ENCODE measurements around the gene ACTRT2.

Gene ACTRT2

GRCh38 chr1:3021233-3021671 lies at the start of gene ACTRT2:
Gene ACTRT2 (plus strand): TSS chr1:3021467. CDS start chr1:3021687, 220 bp downstream.
- DNase-seq, result no peak

DNA sequence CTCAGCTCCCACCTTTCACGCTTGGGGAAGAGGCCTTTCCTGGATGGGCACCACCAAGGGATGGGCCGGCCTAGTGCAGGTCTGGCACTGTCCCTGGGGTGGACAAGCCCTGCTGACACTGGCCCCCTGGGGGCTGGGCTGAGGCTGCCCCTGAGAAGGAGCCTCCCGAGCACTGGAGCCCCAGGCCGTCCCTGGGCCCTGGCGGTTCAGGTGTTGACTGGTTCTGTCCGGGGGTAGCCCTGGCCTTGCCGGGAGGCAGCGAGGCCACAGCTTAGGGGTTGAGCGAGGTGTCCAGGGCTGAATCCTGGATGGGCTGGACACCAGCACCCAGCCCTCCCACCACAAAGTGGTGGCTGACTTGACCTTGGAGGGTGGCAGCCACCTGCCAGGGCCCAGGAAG lies 49.7 kb upstream of the ACTRT2 start:
- DNase-seq, result no peak

DNA sequence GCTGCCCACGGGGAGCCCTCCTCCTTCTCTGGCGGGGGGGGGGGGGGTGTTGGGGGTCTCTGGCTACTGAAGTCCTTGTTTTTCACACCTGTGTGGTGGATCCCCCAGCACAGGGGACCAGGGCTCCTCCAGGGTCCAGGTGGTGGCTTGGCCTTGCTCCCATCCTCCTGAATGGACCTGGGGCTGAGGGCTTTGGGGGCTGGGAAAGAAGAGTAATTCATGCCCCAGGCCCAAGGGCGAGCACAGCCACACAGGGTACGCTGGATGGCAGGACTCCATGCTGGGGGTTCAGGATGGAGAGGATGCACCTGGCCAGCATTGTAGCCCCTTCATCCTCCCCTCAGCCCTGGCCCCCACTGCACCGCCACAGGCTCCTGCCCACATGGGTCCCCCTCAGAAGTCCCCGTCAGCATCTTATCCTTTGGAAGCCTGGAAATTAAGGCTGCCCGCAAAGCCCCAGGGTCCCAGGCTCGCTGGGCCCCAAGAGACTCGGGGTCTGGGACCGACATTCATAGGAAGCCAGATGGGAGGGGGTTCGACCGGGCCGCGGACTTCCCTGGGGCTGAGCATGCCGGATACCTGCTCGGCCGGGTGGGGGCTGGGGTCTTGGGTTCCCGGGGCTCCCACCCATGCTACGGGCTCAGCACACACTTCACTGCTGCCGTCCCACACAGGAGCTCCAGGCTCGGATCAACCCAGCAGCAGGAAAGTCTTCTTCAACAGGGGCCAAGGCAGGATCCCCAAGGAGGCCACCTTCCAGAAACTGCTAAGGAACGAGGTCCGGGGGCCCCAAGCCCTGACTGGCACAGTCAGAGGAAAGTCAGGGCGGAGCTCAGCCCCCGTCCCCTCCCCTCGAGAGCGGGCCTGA lies 49.0 kb upstream of the ACTRT2 start:
- DNase-seq, result no peak

DNA sequence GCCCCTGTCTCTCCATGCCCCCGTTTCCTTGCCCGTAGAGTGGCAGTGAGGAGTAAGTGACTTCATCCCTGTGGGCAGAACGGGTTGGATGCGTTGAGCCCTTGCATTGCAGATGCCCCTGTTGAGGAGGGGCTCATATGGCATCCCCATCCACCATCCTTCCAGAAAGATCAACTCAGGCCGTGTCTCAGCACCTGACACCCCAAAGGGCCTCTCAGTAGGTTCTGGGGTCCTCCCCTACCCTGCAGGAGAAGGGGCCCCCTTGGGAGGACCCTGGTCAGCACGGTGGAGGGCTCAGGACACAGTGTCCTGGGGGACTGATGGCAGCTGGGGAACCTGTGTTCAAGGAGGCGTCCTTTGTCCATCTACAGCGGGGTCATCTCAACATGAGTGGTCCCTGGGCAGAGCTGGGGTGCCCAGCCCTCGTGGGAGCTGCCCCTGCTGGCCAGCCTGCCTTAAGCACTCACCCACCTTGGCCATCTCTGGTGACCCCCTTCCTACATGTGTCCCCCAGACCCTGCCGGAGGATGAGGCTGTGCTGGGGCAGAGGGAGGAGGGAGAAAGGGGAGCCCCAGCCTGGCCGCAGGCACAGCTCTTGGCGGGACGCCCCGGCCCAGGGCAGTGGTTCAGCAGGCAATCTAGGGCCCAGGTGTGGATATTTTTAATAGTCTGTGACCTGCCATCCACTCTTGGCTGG lies 48.2 kb upstream of the ACTRT2 start:
- DNase-seq, result no peak

- DNase-seq, result no peak
Observed at GRCh38 chr1:2973601-2974593, 47.4 kb upstream of the ACTRT2 start.

DNA sequence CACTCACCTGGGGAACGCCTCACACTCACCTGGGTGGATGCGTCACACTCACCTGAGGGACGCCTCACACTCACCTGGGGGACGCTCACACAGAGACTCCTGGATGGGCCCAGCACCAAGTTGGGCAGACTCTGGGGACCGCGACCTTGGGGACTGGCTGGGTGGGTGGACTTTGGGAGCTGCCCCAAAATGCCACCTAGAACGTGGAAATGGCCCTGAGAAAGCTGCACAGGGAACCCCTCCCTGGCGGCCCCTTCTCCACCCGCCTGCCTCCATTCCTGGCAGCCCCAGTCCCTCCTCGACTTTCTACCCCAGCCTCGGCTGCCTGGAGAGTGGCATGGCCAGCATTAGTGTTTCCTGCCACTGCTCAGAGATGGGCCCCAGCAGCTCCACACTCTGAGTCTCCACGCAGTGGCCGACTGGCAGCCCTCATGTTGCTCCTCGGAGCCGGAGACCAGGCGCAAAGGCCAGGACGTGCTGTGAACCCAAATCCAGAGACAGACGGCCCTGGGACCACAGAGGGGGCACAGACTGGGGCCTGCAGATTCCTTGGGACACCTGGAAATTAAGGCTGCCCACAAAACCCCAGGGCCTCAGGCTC lies 46.5 kb upstream of the ACTRT2 start:
- DNase-seq, result no peak

DNA sequence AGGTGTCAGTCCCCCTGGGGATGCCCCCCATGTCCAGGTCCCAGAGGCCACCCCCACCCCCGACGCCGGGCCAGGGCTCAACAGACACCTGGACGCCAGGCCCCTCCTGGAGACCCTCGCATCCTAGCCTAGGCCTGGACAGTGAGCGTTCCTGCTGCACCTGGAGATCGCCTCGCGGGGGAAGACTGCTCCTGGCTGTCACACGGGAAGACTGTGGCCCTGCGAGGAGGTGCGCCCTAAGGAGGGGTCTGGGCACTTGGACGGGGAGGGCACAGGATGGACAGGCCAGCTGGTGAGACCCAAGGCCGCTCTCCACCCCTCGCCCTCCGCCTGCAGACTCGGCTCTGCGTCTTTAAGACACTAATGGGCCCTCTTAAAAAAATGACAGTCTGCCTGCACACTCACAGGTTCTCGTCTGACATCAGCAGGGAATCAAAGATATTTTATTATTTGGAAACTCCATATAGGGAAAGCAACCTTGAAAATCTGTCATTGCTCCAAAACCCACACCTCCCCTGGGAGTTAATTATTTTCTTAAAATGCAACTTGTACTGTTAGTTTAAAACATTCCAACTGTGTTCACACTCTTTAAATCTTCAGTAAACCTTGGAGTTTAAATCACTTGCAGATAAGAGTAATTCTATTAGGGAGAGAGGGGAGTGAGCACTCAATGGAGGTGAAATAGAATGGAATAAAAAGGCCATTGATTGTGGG lies 45.6 kb upstream of the ACTRT2 start:
- no peak for DNase-seq

DNA sequence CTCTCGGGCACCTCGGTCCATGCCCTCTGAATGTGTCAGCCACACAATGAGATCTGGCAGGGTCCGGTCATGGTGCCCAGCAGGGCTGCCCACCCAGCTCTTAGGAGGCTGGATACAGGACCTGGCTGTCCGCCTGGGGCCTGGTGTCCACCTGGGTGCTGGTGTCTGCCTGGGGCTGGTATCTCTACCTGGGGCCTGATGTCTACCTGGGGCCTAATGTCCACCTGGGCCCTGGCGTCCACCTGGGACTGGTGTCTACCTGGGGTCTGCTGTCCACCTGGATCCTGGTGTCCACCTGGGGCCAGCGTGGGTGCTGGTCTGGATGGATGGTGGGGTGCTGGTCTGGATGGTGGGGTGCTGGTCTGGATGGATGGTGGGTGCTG lies 45.1 kb upstream of the ACTRT2 start:
- no peak for DNase-seq

DNA sequence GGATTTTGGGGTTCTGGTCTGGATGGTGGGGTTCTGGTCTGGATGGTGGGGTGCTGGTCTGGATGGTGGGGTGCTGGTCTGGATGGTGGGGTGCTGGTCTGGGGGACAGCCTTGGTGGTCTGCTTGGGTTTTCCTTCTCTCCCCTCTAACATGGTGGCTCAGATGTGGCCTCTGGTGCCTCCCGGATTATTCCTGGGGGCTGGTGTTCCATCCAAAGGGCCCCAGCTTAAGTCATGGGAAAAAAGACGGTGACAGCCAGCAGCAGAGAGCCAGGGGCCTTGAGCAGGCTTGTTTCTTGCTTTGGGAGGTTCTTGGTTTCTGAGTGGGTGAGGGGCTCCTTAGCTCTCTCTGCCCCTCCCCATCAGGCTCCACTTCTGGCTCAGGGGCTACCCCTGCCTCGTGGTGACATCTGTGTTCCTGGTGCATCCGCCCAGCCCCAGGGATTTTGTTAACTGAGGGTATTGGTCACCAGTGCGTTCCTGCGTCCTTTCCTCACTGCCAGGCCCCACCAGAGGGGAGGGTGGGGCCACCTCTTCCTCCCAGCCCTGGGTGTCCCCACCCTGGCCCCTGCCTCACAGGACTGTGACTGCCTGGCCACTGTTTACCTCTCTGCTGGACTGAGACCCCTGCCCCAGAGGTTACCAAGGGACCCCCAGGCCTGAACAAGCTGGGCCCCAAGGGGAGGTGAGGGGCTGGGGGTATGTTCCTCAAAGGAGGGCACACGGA lies 43.2 kb upstream of the ACTRT2 start:
- no peak for DNase-seq

DNA sequence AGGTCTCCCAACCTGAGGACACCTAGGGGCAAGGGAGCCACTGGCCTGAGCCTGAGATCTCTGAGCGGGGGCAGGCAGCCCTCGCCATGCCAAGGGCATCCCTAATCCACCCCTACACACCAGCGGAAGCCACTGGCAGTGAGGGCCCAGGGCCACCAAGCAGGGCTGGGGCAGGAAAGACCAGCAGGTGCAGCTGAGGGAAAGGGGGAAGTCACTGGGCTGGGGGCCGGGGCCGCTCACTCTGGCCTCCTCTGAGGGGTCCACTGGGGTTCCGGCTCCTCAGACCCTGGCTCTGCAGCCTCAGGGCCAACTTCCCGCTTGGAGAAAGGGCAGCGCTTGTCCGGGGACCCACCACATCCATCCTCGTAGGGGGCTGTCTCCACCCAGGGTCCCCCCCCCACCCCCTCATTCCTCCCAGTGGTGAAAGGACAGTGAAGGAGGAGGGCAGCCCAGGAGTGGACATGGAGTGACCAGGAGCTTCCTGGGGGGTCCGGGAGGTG lies 42.5 kb upstream of the ACTRT2 start:
- DNase-seq, result no peak

DNA sequence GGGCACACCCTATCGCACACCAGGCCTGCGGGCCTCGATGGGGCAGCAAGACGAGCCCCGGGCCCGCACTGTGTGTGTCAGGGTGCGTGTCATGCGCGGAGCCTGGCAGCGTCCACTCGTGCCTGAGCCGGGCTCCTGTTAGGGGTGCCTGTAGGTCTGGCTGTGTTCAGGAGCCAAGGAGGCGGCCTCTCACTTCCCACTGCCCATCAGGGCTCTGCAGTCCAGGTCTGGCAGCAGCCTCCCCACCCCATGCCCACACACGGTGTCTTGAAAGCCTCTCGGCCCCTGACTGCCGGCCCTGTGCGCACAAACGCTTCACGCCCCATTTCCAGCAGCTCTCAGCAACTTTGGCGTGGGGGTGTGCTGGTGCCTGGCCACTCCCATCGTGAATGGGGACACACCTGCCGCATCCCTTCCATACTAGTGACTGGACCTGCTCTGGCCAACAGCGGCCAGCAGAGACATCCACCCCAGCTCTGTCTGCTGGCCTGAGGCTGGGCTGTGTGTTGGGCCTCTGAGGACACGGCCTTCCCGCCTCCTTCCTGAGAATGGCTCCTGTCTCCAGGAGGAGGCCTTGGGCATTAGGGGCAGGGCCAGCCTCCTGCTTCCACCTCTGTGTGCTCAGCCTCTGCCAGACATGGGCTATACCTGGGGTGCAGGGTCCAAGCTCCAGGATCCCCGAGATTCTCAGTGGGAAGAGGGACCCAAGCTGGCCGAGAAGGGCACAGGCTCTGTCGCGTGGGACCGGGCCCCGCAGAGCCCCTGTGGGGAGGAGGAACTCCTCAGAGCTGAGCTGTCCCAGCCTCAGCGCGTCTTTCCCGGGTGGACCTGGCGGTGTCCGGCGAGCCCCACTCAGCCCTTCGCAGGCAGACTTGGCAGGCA lies 41.8 kb upstream of the ACTRT2 start:
- no peak for DNase-seq

DNA sequence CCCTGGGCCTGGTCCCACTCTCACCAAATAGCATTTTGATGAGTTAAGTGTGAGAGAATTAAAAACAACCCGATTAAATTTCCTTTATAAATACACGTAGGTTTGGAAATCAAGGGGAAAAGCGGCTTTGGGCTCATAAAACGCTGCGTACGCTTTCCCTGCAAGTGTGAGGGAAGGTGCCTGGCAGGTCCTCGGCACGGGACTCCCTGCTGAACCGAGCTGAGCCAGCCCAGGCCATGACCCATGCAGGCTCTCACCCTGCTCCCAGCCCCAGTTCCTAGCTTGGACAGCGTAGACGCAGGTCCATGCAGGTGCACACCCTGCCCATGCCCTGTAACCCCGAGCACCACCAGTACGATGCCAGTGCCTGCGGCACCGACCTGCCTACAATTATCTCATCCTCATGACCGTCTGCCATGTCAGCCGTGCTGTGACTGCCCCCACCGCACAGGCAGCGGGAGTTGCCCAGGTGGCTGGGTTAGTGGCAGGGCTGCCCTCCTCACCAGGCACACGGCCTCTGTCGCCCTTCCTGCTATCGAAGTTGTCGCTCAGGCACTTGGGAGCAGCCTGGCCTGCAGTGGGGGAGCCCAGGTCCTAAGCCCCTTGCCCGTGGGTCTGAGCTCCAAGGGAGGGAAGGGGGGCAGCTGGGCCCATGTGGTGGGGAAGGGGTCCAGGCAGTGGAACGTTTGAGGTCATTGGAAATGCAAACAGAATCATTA lies 41.0 kb upstream of the ACTRT2 start:
- DNase-seq, result no peak

DNA sequence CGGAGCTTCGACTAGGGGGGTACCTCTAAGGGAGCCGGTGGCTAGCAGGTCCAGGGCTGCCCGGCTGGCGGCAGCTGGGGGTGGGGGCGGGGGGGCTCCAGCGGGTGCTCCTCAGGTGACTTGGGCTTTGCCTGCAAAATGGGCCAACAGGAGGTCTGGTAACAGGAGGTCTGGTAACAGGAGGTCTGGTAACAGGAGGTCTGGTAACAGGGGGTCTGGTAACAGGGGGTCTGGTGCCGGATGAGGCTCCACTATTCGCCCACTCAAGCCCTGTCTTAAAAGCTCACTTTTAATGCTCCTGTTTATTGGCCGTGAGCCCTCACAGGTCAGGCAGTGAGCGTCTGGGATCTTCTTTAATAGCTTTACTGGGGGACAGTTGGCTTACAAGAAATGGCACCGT lies 40.4 kb upstream of the ACTRT2 start:
- DNase-seq, result no peak

DNA sequence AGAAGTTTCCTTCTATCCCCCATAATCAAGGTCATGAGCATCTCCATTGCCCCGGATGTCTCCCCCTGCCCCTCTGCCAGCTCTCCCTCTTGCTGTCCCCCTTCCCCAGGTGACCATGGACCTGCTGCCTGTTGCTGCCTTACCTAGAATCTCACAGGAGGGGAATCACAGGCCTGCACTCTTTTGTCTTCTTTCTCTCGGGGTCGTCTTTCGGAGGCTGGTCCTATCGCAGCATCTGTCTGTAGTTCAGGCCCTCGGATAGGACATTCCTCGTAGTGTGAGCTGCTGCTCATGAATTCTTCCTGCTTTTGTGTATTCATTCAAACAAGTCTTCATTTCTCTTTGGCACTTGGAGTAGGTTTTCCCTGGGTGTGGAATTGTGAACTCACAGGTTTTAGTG lies 39.9 kb upstream of the ACTRT2 start:
- DNase-seq, result no peak

GRCh38 chr1:2981981-2982614 lies 39.2 kb upstream of the ACTRT2 start:
- DNase-seq, result no peak

DNA sequence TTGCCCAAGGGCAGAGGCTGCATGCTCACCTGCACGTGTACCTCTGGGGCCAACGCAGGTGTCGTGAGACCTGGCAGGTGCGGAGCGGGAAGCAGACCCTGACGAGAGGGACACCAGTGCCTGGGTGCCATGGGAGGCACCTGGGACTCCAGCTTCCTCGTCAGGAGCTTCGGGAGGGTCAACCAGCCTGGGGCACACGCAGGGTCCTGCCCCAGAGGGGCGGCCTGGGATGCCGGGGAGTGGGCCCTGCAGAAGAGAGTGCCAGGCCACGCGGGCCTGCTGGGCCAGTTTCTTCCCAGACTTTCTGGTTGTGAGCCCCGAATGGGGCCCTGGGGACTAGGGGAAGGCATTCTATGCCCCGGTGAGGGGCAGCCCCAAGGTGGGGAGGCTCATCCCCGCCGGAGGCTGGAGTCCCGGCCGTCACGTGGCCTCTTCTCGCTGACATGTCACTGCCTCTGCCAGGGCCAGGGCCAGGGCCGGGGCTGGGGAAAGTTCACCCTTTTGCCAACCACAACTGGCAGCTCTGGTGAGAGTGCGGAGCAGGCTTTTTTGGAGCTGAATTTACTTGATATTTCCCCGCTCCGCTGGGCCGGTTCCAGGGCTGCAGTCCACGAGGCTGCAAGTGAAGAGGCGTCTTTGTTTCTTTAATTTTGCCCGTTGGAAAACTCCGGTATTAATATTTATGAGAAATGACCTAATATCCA lies 38.5 kb upstream of the ACTRT2 start:
- DNase-seq, result no peak

DNA sequence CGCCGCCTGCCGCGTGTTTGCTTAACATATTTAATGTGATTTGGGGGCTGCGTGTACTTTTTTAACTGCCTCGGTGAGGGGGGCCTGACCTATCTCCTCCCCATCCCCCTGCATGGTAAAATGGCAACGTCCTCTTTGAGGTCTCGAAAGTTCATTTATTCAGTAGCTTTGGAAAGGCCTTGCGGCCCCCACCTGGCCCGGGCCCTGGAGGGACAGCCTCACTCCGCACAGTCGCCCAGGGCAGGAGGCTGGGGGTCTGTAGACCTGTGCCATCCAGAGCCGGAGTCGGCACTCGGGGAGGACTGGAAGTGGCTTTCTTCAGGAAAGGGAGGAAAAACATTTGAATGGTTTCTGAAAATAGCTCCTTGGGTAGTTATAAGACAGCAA lies 38.0 kb upstream of the ACTRT2 start:
- no peak for DNase-seq

GRCh38 chr1:2983706-2984398 lies 37.4 kb upstream of the ACTRT2 start:
- DNase-seq, result no peak

Measured in NCI-H82 (cell line).